ACC112 (cell line): ENCODE data around the gene KCP.

Experiments
- H2AFZ ChIP-seq: fragments of 200-600 bp; sonication (generic); one replicate; pipeline ENCODE4 v1.6.0; 2017; ENCODE audit warnings: antibody characterized with exemption, low read length; ENCODE audit not compliant: unreplicated experiment
- H3K27ac ChIP-seq: fragments of 200-600 bp; sonication (generic); 2 replicates; pipeline ENCODE4 v1.5.1; 2014; ENCODE audit warnings: low read depth, mild to moderate bottlenecking, antibody characterized with exemption, low read length, moderate library complexity
- H3K27me3 ChIP-seq: fragments of 200-600 bp; sonication (generic); 2 replicates; pipeline ENCODE4 v1.6.1; 2014; ENCODE audit warnings: mild to moderate bottlenecking, antibody characterized with exemption, low read length, moderate library complexity, mixed read lengths; ENCODE audit not compliant: insufficient read depth
- H3K36me3 ChIP-seq: fragments of 200-600 bp; sonication (generic); 2 replicates; pipeline ENCODE4 v1.6.1; 2016; ENCODE audit warnings: mild to moderate bottlenecking, antibody characterized with exemption, low read length, moderate library complexity, mixed read lengths; ENCODE audit not compliant: insufficient read depth
- H3K4me1 ChIP-seq: fragments of 200-600 bp; sonication (generic); one replicate; pipeline ENCODE4 v1.6.1; 2016; ENCODE audit warnings: low read length, mixed read lengths; ENCODE audit not compliant: insufficient read depth, unreplicated experiment, control insufficient read depth
- H3K4me3 ChIP-seq: fragments of 200-600 bp; sonication (generic); 2 replicates; pipeline ENCODE4 v1.5.1; 2014; ENCODE audit warnings: mild to moderate bottlenecking, low read depth, low read length
- H3K79me2 ChIP-seq: fragments of 200-600 bp; sonication (generic); one replicate; pipeline ENCODE4 v1.6.0; 2016; ENCODE audit warnings: low read length; ENCODE audit not compliant: control insufficient read depth, unreplicated experiment, insufficient read depth

The KCP gene

GRCh38 chr7:128938544-128939074, 28.1 kb upstream of the KCP start:
- no peaks in the 10 kb centered on the region for H3K79me2 ChIP-seq
- H3K27ac ChIP-seq, result no peak overlapping the region
- no peaks in the 10 kb centered on the region for H3K4me1 ChIP-seq
- peaks cover 31% of the 10 kb centered on the region for H3K27me3 ChIP-seq
- no peaks in the 10 kb centered on the region for H3K36me3 ChIP-seq
- peak overlapping the region; percentile 78 for H3K4me3 ChIP-seq
- peak overlapping the region; percentile 90 for H2AFZ ChIP-seq

GRCh38 chr7:128937647-128938543, 27.4 kb upstream of the KCP start, which contains the start of gene IRF5:
Gene IRF5, plus strand, starts transcription at chr7:128937927. Its CDS starts 4,155 bp downstream, at chr7:128942082.
- Histone ChIP-seq H3K27ac (no peak within 1 kb of the TSS), H2AFZ (peak within 1 kb of the TSS; percentile 90), H3K79me2 (no peaks in the 10 kb centered on the region), H3K4me3 (peak within 1 kb of the TSS; percentile 78), H3K36me3 (no peaks in the 10 kb centered on the region), H3K27me3 (peaks cover 31% of the 10 kb centered on the region), H3K4me1 (no peaks in the 10 kb centered on the region)

- H3K79me2 ChIP-seq, result no peaks in the 10 kb centered on the region
- H3K4me1 ChIP-seq, result no peaks in the 10 kb centered on the region
- H3K4me3 ChIP-seq, result peak overlapping the region; percentile 78
- H3K27ac ChIP-seq, result no peak overlapping the region
- no peak overlapping the region for H2AFZ ChIP-seq
- H3K27me3 ChIP-seq, result peaks cover 31% of the 10 kb centered on the region
- H3K36me3 ChIP-seq, result no peaks in the 10 kb centered on the region
Measured at GRCh38 chr7:128937271-128937646, 26.8 kb upstream of the KCP start.

GRCh38 chr7:128936798-128937197, 26.3 kb upstream of the KCP start:
- H3K27ac ChIP-seq, result no peak overlapping the region
- H2AFZ ChIP-seq, result no peak overlapping the region
- H3K79me2 ChIP-seq, result no peaks in the 10 kb centered on the region
- peaks cover 31% of the 10 kb centered on the region for H3K27me3 ChIP-seq
- H3K36me3 ChIP-seq, result no peaks in the 10 kb centered on the region
- no peak overlapping the region for H3K4me3 ChIP-seq
- no peaks in the 10 kb centered on the region for H3K4me1 ChIP-seq

GRCh38 chr7:128935342-128935730, 24.8 kb upstream of the KCP start:
- Histone ChIP-seq H3K27ac (no peak overlapping the region), H2AFZ (no peak overlapping the region), H3K27me3 (peaks cover 31% of the 10 kb centered on the region), H3K4me3 (no peak overlapping the region), H3K79me2 (no peaks in the 10 kb centered on the region), H3K4me1 (no peaks in the 10 kb centered on the region), H3K36me3 (no peaks in the 10 kb centered on the region)

- no peak overlapping the region for H3K27ac ChIP-seq
- H2AFZ ChIP-seq, result no peak overlapping the region
- no peak overlapping the region for H3K4me3 ChIP-seq
- peaks cover 31% of the 10 kb centered on the region for H3K27me3 ChIP-seq
- H3K4me1 ChIP-seq, result no peaks in the 10 kb centered on the region
- no peaks in the 10 kb centered on the region for H3K79me2 ChIP-seq
- no peaks in the 10 kb centered on the region for H3K36me3 ChIP-seq
Measured at GRCh38 chr7:128934361-128935341, 24.1 kb upstream of the KCP start.

GRCh38 chr7:128933180-128933891, 22.8 kb upstream of the KCP start:
- H3K4me1 ChIP-seq, result no peaks in the 10 kb centered on the region
- H3K27me3 ChIP-seq, result peaks cover 24% of the 10 kb centered on the region
- no peak overlapping the region for H2AFZ ChIP-seq
- no peaks in the 10 kb centered on the region for H3K79me2 ChIP-seq
- no peaks in the 10 kb centered on the region for H3K36me3 ChIP-seq
- H3K27ac ChIP-seq, result no peak overlapping the region
- H3K4me3 ChIP-seq, result no peak overlapping the region

- H2AFZ ChIP-seq, result no peak overlapping the region
- no peak overlapping the region for H3K27ac ChIP-seq
- no peak overlapping the region for H3K4me3 ChIP-seq
Measured at GRCh38 chr7:128932862-128933179, 22.3 kb upstream of the KCP start.

GRCh38 chr7:128931965-128932861, 21.7 kb upstream of the KCP start:
- no peak overlapping the region for H2AFZ ChIP-seq
- no peaks in the 10 kb centered on the region for H3K36me3 ChIP-seq
- H3K4me1 ChIP-seq, result no peaks in the 10 kb centered on the region
- no peak overlapping the region for H3K4me3 ChIP-seq
- H3K79me2 ChIP-seq, result no peaks in the 10 kb centered on the region
- H3K27me3 ChIP-seq, result peaks cover 13% of the 10 kb centered on the region
- H3K27ac ChIP-seq, result no peak overlapping the region

More at GRCh38 chr7:128932862-128933179, 22.3 kb upstream of the KCP start:
- Histone ChIP-seq H3K79me2 (no peaks in the 10 kb centered on the region), H3K4me1 (no peaks in the 10 kb centered on the region), H3K27me3 (peaks cover 19% of the 10 kb centered on the region), H3K36me3 (no peaks in the 10 kb centered on the region)
